OCI-LY3 (cell line): ENCODE data around the gene RPL13.

Source experiments
- H2AFZ ChIP-seq: fragments of 200-600, 300-600 bp; shearing (Covaris generic); 2 replicates; pipeline ENCODE4 v1.6.0; 2014; ENCODE audit warnings: antibody characterized with exemption, low read depth, low read length
- H3K27ac ChIP-seq: fragments of 200-600, 300-600 bp; sonication (generic); 2 replicates; pipeline ENCODE4 v1.5.1; 2014; ENCODE audit warnings: mild to moderate bottlenecking, low read length, moderate library complexity, mixed read lengths
- H3K27me3 ChIP-seq: fragments of 200-600, 300-600 bp; sonication (generic); 2 replicates; pipeline ENCODE4 v1.6.1; 2014; ENCODE audit warnings: low read depth, low read length, mixed read lengths
- H3K36me3 ChIP-seq: fragments of 200-600, 300-600 bp; sonication (generic); replicated peaks from 2 replicates; pipeline ENCODE3; 2014; ENCODE audit warnings: low read depth, low read length, mixed read lengths
- H3K4me1 ChIP-seq: fragments of 300-600, 200-600 bp; sonication (generic); 2 replicates; pipeline ENCODE4 v1.6.1; 2014; ENCODE audit warnings: low read length, mixed read lengths
- H3K4me2 ChIP-seq: fragments of 200-600, 300-600 bp; sonication (generic); 2 replicates; pipeline ENCODE4 v1.6.1; 2014; ENCODE audit warnings: low read length, mixed read lengths
- H3K4me3 ChIP-seq: fragments of 300-600, 200-600 bp; sonication (generic); 2 replicates; pipeline ENCODE4 v1.5.1; 2014; ENCODE audit warnings: antibody characterized with exemption, mild to moderate bottlenecking, low read length, moderate library complexity
- H3K79me2 ChIP-seq: fragments of 300-600, 200-600 bp; shearing (Covaris generic); 2 replicates; pipeline ENCODE4 v1.6.1; 2014; ENCODE audit warnings: mild to moderate bottlenecking, low read length, mixed read lengths
- H3K9ac ChIP-seq: fragments of 300-600, 200-600 bp; shearing (Covaris generic); 2 replicates; pipeline ENCODE4 v1.6.0; 2014; ENCODE audit warnings: mild to moderate bottlenecking, low read length, moderate library complexity
- H3K9me3 ChIP-seq: fragments of 200-600, 300-600 bp; shearing (Covaris generic); 2 replicates; pipeline ENCODE4 v1.6.1; 2014; ENCODE audit warnings: low read length, mixed read lengths; ENCODE audit not compliant: insufficient read depth
- H4K20me1 ChIP-seq: fragments of 200-600, 300-600 bp; sonication (generic); 2 replicates; pipeline ENCODE4 v1.6.1; 2016; ENCODE audit warnings: low read length, mixed read lengths; ENCODE audit not compliant: insufficient read depth
- CTCF ChIP-seq: fragments of 200-600, 300-600 bp; sonication (generic); IDR thresholded peaks from 2 replicates; pipeline ENCODE4 v1.5.1; 2014; ENCODE audit warnings: antibody characterized with exemption, low read length, low read depth
- EZH2phosphoT487 ChIP-seq: fragments of 200-600 bp; shearing (Covaris generic); IDR thresholded peaks from 2 replicates; pipeline ENCODE4 v1.6.1; 2018; ENCODE audit warnings: antibody characterized with exemption, mixed run types, low read depth

Gene RPL13

GRCh38 chr16:89596957-89597649 is 36.6 kb downstream of the RPL13 start:
- Histone ChIP-seq H3K27ac (no peak overlapping the region), H4K20me1 (no peaks in the 10 kb centered on the region), H3K9ac (no peak overlapping the region), H3K4me3 (no peak overlapping the region), H3K79me2 (no peaks in the 10 kb centered on the region), H3K9me3 (no peaks in the 10 kb centered on the region), H3K4me2 (no peak overlapping the region), H3K36me3 (no peaks in the 10 kb centered on the region), H2AFZ (no peak overlapping the region), H3K4me1 (peaks cover 3% of the 10 kb centered on the region; the same call in 1 of the 2 replicates), H3K27me3 (no peaks in the 10 kb centered on the region)
- TF ChIP-seq CTCF: no peak

- no peaks in the 10 kb centered on the region for H3K79me2 ChIP-seq
- H2AFZ ChIP-seq: no peak overlapping the region
- H3K4me2 ChIP-seq: no peak overlapping the region
- H3K27ac ChIP-seq: no peak overlapping the region
- no peak overlapping the region for H3K9ac ChIP-seq
- H4K20me1 ChIP-seq: no peaks in the 10 kb centered on the region
- H3K4me3 ChIP-seq: no peak overlapping the region
- TF ChIP-seq CTCF: no peak
- no peak for TF ChIP-seq EZH2phosphoT487
- H3K4me1 ChIP-seq: peaks cover 3% of the 10 kb centered on the region; the same call in 1 of the 2 replicates
- H3K36me3 ChIP-seq: no peaks in the 10 kb centered on the region
- no peaks in the 10 kb centered on the region for H3K9me3 ChIP-seq
- H3K27me3 ChIP-seq: no peaks in the 10 kb centered on the region
Observed at GRCh38 chr16:89598199-89598598, 37.7 kb downstream of the RPL13 start.

GRCh38 chr16:89599451-89599858 is 39.0 kb downstream of the RPL13 start:
- Histone ChIP-seq H3K36me3 (no peaks in the 10 kb centered on the region), H3K4me2 (no peak overlapping the region), H4K20me1 (no peaks in the 10 kb centered on the region), H3K9ac (no peak overlapping the region), H3K4me3 (no peak overlapping the region), H3K27ac (no peak overlapping the region), H3K9me3 (no peaks in the 10 kb centered on the region), H3K4me1 (peaks cover 3% of the 10 kb centered on the region; the same call in 1 of the 2 replicates), H3K27me3 (no peaks in the 10 kb centered on the region), H2AFZ (no peak overlapping the region), H3K79me2 (no peaks in the 10 kb centered on the region)
- TF ChIP-seq EZH2phosphoT487: no peak
- TF ChIP-seq CTCF: peak; percentile 55

- H3K9me3 ChIP-seq: no peaks in the 10 kb centered on the region
- no peaks in the 10 kb centered on the region for H4K20me1 ChIP-seq
- H2AFZ ChIP-seq: no peak overlapping the region; the same call in 1 of the 2 replicates
- no peak for TF ChIP-seq CTCF
- TF ChIP-seq EZH2phosphoT487: no peak
- H3K27me3 ChIP-seq: no peaks in the 10 kb centered on the region
- H3K4me2 ChIP-seq: no peak overlapping the region
- no peak overlapping the region for H3K4me3 ChIP-seq
- no peaks in the 10 kb centered on the region for H3K36me3 ChIP-seq
- peaks cover 3% of the 10 kb centered on the region; the same call in 1 of the 2 replicates for H3K4me1 ChIP-seq
- no peak overlapping the region for H3K27ac ChIP-seq
- H3K79me2 ChIP-seq: no peaks in the 10 kb centered on the region
- no peak overlapping the region for H3K9ac ChIP-seq
Observed at GRCh38 chr16:89599902-89600301, 39.4 kb downstream of the RPL13 start.
